K562 (cell line): ENCODE results near the gene CTDSPL. TPM values are rescaled to one million over a fixed set of nuclear protein-coding genes. Genes with fewer than 3 reads are reported as not detected.

Experiments
- CHD2 ChIP-seq: IDR thresholded peaks from 2 replicates; pipeline ENCODE4 v1.6.1; 2011; ENCODE audit warnings: low read depth, low read length
- DMBX1 ChIP-seq: fragments of 250-450 bp; sonication (Bioruptor Pico); IDR thresholded peaks from 2 replicates; pipeline ENCODE4 v1.8.0; 2022; ENCODE audit warnings: inconsistent platforms, mild to moderate bottlenecking, moderate library complexity, borderline replicate concordance
- E2F3 ChIP-seq: fragments of 250-450 bp; sonication (Bioruptor Pico); IDR thresholded peaks from 2 replicates; pipeline ENCODE4 v1.4.0; 2020; ENCODE audit warnings: mild to moderate bottlenecking
- ELF2 ChIP-seq: fragments of 250-450 bp; sonication (Bioruptor Pico); IDR thresholded peaks from 2 replicates; pipeline ENCODE4 v1.5.0; 2021; ENCODE audit warnings: mild to moderate bottlenecking
- MCM7 ChIP-seq, 2 experiments: fragments of 450-650 bp; IDR thresholded peaks; 2 replicates each; pipeline ENCODE4 v1.6.1; 2016 to 2018
- MED1 ChIP-seq: sonication (generic); formaldehyde crosslinking; IDR thresholded peaks from 2 replicates; pipeline ENCODE4 v1.8.1; 2023; ENCODE audit warnings: missing genetic modification reagents, borderline replicate concordance
- RAD51 ChIP-seq: fragments of 450-650 bp; IDR thresholded peaks from 2 replicates; pipeline ENCODE4 v1.7.1; 2016; ENCODE audit warnings: low read depth, mild to moderate bottlenecking, borderline replicate concordance
- RBM22 ChIP-seq: fragments of 200-400 bp; formaldehyde crosslinking; IDR thresholded peaks from 2 replicates; pipeline ENCODE4 v1.6.1; 2018; ENCODE audit warnings: low read length, low read depth; ENCODE audit not compliant: poor library complexity, severe bottlenecking
- SMARCB1 ChIP-seq: IDR thresholded peaks from 2 replicates; pipeline ENCODE4 v1.6.1; 2011; ENCODE audit warnings: improper control_type of control experiment, low read depth; ENCODE audit not compliant: insufficient read length
- SMC3 ChIP-seq: conservative IDR thresholded peaks from 2 replicates; pipeline ENCODE4 v1.6.1; 2011; ENCODE audit warnings: low read depth, low read length, improper control_type of control experiment; ENCODE audit not compliant: insufficient read depth
- SP1 ChIP-seq: sonication (generic); formaldehyde crosslinking; IDR thresholded peaks from 2 replicates; pipeline ENCODE4 v1.8.1; 2022; ENCODE audit warnings: mild to moderate bottlenecking, missing genetic modification reagents
- ZNF57 ChIP-seq: fragments of 450-650 bp; formaldehyde crosslinking; IDR thresholded peaks from 2 replicates; pipeline ENCODE4 v1.4.0; 2020; ENCODE audit warnings: mild to moderate bottlenecking, moderate library complexity
- ZNF707 ChIP-seq: fragments of 250-450 bp; sonication (Bioruptor Pico); conservative IDR thresholded peaks from 2 replicates; pipeline ENCODE4 v1.8.0; 2022; ENCODE audit warnings: inconsistent platforms, mild to moderate bottlenecking, moderate library complexity
- polyA plus RNA-seq, 8 experiments: library from polyadenylated mRNA; depleted of rRNA in 4 of 8; stranded (reverse) in 5 of 8; unstranded in 3 of 8; fragments of >200 nt; fragmentation: Nextera tagmentation in 2 of 8; fragmentation: Illumina TruSeq in 1 of 8; extraction: Ambion mirVana in 2 of 8; extraction: Trizol in 1 of 8; gene quantifications; 2 replicates each; pipeline versions ENCODE4 v1.2.1 to v1.2.3, GENCODE V29; 2011 to 2014; ENCODE audit warnings: inconsistent platforms in 1 of 8, missing spikeins in 1 of 8
- total RNA-seq, 7 experiments: library from RNA; depleted of rRNA in 6 of 7; stranded (reverse); fragments of >200 nt in 6 of 7; fragmentation: Illumina TruSeq in 2 of 7; extraction: Trizol in 2 of 7; gene quantifications; 2 replicates each; pipeline versions ENCODE4 v1.2.1 to v1.2.3, GENCODE V29; 2011 to 2021; ENCODE audit warnings: low replicate concordance in 1 of 7
- TF ChIP-seq, protein P1 (sequence below), 2 experiments: fragments of 450-650 bp in 1 of 2; sonication (generic) in 1 of 2; formaldehyde crosslinking in 1 of 2; IDR thresholded peaks; 2 replicates each; pipeline versions ENCODE4 v1.7.1 to v1.9.0; 2016 to 2022; ENCODE audit warnings: inconsistent platforms in 1 of 2, mild to moderate bottlenecking in 1 of 2, missing genetic modification reagents in 1 of 2
- TF ChIP-seq, protein P2 (sequence below): fragments of 450-650 bp; formaldehyde crosslinking; IDR thresholded peaks from 2 replicates; pipeline ENCODE4 v1.4.0; 2020; ENCODE audit warnings: mild to moderate bottlenecking, moderate library complexity
- TF ChIP-seq, protein P3 (sequence below): sonication (generic); formaldehyde crosslinking; IDR thresholded peaks from 2 replicates; pipeline ENCODE4 v1.9.0; 2022; ENCODE audit warnings: mild to moderate bottlenecking, missing genetic modification reagents

CTDSPL gene
- total and polyA plus RNA-seq, 9 of the 15 experiments (the other 6 are each of a cell fraction or from before 2014, with no cell fraction given) = 5.1 to 19.3 (median 11.3) TPM

DNA sequence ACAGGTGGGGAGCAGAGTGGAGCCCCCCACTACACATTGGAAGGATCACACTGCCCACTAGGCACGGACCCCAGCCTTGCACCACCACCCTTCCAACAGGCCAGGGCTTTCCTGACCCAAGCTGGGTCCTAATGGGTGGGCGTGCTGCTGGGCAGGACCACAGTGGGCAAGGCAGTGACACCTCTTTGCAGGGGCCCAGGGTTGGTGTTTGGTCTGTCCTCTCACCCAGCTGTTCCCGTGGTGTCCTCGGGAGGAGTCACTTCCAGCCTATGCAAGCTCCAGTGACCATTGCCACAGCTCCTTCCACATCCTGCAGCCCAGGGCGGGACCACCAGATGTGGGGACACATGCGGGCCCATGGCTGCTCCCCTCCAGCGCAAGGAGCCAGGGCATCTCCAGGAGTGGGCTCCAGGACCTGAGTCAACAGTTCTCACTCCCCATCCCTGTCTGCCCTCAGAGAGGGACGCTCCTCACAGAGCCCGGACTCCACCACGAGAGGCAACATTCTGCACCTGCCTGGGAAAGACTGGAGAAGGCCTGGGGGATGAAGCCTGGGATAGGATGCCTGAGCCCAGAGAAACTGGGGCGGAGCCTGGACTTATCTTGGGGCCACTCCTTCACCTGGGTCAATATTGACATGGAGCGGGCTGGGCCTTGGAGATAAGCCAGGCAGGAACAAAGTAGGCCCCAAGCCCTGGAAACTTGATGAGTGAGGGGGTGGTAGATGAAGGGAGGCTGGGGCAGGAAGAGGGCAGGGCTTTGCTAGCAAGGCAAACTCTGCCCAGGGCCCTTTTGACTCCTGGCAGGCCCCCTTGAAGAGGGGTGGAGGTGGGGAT, 125.0 kb downstream of the CTDSPL start (continued):
- no peak for TF ChIP-seq ZNF57 (CRISPR knock-in tag)
- TF ChIP-seq DMBX1 (CRISPR knock-in tag) = peak; percentile 82; the same call in 1 of the 2 replicates
- no peak for TF ChIP-seq MED1 (CRISPR knock-in tag)
- TF ChIP-seq E2F3 (CRISPR knock-in tag) = no peak
- peak; percentile 86; the same call in 1 of the 2 replicates for TF ChIP-seq SP1
- no peak for TF ChIP-seq MCM7 (IDR thresholded peaks at IDR 0.05)
- 0 out of 2 replicates have a peak, but pooled peaks have one; percentile 14 for TF ChIP-seq CHD2
- no peak; the same call in 1 of the 2 replicates for TF ChIP-seq ZNF707 (CRISPR knock-in tag)
- no peak for TF ChIP-seq SMC3
- no peak; the same call in 1 of the 2 replicates for TF ChIP-seq RAD51
- no peak for TF ChIP-seq SMARCB1
- no peak for TF ChIP-seq ELF2 (CRISPR knock-in tag)
- TF ChIP-seq, protein P1, sequence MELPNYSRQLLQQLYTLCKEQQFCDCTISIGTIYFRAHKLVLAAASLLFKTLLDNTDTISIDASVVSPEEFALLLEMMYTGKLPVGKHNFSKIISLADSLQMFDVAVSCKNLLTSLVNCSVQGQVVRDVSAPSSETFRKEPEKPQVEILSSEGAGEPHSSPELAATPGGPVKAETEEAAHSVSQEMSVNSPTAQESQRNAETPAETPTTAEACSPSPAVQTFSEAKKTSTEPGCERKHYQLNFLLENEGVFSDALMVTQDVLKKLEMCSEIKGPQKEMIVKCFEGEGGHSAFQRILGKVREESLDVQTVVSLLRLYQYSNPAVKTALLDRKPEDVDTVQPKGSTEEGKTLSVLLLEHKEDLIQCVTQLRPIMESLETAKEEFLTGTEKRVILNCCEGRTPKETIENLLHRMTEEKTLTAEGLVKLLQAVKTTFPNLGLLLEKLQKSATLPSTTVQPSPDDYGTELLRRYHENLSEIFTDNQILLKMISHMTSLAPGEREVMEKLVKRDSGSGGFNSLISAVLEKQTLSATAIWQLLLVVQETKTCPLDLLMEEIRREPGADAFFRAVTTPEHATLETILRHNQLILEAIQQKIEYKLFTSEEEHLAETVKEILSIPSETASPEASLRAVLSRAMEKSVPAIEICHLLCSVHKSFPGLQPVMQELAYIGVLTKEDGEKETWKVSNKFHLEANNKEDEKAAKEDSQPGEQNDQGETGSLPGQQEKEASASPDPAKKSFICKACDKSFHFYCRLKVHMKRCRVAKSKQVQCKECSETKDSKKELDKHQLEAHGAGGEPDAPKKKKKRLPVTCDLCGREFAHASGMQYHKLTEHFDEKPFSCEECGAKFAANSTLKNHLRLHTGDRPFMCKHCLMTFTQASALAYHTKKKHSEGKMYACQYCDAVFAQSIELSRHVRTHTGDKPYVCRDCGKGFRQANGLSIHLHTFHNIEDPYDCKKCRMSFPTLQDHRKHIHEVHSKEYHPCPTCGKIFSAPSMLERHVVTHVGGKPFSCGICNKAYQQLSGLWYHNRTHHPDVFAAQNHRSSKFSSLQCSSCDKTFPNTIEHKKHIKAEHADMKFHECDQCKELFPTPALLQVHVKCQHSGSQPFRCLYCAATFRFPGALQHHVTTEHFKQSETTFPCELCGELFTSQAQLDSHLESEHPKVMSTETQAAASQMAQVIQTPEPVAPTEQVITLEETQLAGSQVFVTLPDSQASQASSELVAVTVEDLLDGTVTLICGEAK (IDR thresholded peaks at IDR 0.05) = no peak
- TF ChIP-seq, protein P1 (CRISPR knock-in tag; IDR thresholded peaks at IDR 0.05) = no peak
- TF ChIP-seq, protein P2, sequence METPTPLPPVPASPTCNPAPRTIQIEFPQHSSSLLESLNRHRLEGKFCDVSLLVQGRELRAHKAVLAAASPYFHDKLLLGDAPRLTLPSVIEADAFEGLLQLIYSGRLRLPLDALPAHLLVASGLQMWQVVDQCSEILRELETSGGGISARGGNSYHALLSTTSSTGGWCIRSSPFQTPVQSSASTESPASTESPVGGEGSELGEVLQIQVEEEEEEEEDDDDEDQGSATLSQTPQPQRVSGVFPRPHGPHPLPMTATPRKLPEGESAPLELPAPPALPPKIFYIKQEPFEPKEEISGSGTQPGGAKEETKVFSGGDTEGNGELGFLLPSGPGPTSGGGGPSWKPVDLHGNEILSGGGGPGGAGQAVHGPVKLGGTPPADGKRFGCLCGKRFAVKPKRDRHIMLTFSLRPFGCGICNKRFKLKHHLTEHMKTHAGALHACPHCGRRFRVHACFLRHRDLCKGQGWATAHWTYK (CRISPR knock-in tag) = peak; percentile 66; the same call in 1 of the 2 replicates
- TF ChIP-seq RBM22 = no peak
- TF ChIP-seq, protein P3, sequence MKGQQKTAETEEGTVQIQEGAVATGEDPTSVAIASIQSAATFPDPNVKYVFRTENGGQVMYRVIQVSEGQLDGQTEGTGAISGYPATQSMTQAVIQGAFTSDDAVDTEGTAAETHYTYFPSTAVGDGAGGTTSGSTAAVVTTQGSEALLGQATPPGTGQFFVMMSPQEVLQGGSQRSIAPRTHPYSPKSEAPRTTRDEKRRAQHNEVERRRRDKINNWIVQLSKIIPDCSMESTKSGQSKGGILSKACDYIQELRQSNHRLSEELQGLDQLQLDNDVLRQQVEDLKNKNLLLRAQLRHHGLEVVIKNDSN (CRISPR knock-in tag) = no peak
